Mammary epithelial cell (primary cell): ENCODE data around the gene HAGHL.

Source experiments
- EZH2 ChIP-seq: IDR thresholded peaks from 2 replicates; pipeline ENCODE4 v1.6.1; 2012; ENCODE audit warnings: low read length, inconsistent platforms, borderline replicate concordance
- TF ChIP-seq, protein P1 (sequence below), 2 donors: IDR thresholded peaks in 1 of 2; conservative IDR thresholded peaks in 1 of 2; 2 replicates each; pipeline ENCODE4 v1.5.1; 2011 to 2012; ENCODE audit warnings: inconsistent platforms in 2 of 2, low read length in 2 of 2, mild to moderate bottlenecking in 2 of 2, control low read depth in 1 of 2, low read depth in 1 of 2; ENCODE audit not compliant: insufficient read depth in 1 of 2; ENCODE audit errors: extremely low read depth in 1 of 2

DNA sequence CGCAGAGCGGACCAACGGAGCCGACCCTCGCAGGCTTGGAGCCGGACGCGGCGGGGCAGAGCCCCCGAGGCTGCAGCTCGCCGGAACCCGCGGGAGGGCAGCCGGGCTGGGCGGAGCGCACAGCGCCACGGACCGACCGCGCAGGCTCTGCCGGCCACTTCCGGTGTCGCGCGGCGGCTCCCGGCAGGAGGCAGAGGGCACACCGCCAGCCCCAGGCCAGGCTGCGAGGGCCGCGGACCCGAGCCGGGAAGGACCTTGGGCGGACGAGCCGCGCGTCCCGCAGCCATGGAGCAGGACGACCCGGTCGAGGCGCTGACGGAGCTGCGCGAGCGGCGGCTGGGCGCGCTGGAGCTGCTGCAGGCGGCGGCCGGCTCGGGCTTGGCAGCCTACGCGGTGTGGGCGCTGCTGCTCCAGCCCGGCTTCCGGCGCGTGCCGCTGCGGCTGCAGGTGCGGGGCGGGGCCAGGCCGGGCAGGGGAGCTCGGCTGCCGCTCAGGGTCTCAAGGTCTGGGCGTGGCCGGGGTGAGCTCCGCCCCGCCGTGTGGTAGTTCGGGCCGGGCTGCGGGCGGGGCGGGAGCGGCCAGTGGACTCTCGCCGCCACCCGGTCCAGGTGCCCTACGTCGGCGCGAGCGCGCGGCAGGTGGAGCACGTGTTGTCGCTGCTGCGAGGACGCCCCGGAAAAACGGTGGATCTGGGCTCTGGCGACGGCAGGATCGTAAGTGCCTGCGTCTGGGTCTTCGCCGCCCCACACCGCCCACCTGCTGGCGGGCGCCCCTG, 5.7 kb upstream of the HAGHL start, which contains the start of gene ANTKMT:
- TF ChIP-seq, protein P1, sequence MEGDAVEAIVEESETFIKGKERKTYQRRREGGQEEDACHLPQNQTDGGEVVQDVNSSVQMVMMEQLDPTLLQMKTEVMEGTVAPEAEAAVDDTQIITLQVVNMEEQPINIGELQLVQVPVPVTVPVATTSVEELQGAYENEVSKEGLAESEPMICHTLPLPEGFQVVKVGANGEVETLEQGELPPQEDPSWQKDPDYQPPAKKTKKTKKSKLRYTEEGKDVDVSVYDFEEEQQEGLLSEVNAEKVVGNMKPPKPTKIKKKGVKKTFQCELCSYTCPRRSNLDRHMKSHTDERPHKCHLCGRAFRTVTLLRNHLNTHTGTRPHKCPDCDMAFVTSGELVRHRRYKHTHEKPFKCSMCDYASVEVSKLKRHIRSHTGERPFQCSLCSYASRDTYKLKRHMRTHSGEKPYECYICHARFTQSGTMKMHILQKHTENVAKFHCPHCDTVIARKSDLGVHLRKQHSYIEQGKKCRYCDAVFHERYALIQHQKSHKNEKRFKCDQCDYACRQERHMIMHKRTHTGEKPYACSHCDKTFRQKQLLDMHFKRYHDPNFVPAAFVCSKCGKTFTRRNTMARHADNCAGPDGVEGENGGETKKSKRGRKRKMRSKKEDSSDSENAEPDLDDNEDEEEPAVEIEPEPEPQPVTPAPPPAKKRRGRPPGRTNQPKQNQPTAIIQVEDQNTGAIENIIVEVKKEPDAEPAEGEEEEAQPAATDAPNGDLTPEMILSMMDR (conservative IDR thresholded peaks at IDR 0.05 in 1 of 2, IDR thresholded peaks at IDR 0.05 in 1 of 2; ENCODE audit: extremely low read depth in 1 of 2, insufficient read depth in 1 of 2, low read depth in 1 of 2, low read length in 2 of 2), result no peak
- TF ChIP-seq EZH2, result no peak
